UCSD-AML1 (cell line): ENCODE data around the gene INTS6L.

Experiments
- DNase-seq: peaks from one replicate; lab custom pipeline; 2025; ENCODE audit not compliant: unreplicated experiment; lab: John Stamatoyannopoulos, UW

The INTS6L gene

GRCh38 chrX:135520553-135521404 lies at the start of gene INTS6L:
INTS6L (plus strand) TSS chrX:135520660; CDS start chrX:135520993, 333 bp downstream.
- DNase-seq: peak; percentile 84

GRCh38 chrX:135476378-135476777 lies 44.1 kb upstream of the INTS6L start:
- no peak for DNase-seq

DNA sequence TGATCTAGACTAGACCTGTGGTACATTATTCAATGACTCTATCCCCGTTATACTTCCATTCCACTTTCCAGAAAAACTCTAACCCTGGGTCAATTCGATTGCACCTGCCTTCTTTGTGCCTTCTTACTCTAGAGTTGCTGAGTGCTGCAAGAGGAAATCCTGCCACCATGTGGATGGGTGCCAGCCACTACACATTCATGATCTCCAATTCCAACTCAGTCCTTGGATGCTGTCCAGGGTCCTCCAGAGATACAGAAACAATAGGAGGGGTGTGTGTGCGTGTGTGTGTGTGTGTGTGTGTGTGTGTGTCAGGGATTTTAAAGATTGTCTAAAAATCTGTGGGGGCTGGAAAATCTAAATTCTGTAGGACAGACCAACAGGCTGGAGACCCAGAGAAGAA lies 42.9 kb upstream of the INTS6L start:
- peak; percentile 35 for DNase-seq

DNA sequence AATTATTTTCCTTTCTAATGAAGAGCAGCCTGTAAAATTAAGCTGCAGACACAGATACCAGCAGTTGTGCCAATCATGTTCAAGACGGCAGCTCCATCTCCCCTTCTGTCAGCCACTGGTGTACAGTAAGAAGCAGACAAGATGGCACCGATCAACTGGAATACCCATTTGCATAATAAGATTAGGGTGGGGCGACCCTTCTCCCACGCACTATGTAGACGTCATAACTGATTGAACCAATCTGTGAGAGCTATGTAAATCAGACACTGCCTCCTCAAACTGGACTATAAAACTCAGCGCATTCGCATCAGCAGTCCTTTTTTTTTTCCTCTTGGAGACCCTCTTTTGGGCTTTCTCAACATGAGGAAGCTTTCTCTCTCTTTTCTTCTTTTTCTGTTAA lies 40.4 kb upstream of the INTS6L start:
- DNase-seq: no peak

- DNase-seq: no peak
These were observed 38.7 kb upstream of the INTS6L start for GRCh38 chrX:135481696-135482179.

DNA sequence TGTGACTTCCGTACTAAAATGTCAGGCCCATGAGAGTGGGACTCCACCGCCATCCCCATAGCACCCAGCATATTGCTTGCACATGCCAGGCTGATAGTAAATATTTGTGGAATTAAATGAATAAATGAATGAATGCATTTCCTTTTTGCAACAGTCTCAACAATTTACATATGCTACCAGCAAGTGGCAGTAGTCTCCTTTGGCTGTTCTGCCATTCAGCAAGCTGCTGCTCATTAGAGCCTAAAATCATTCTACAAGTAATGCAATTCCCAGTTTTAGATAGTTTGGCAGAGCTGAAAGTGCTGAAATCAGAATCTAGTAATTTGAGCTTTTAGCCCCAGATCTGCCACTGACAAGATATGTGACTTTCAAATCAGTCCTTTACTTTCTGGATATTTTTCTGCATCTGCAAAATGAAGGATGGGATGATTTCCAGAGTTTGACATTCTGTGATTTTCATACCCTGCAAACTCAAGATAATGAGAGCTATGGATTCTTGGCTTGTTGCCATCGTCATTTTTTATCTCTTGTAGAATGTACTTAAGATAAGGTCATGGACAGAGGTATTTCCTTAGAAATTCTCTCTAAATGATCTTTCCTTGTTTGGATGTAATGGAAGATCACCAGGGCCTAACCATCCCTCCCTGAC lies 35.7 kb upstream of the INTS6L start:
- DNase-seq: no peak

- no peak for DNase-seq
These were observed 30.9 kb upstream of the INTS6L start for GRCh38 chrX:135489542-135489941.

DNA sequence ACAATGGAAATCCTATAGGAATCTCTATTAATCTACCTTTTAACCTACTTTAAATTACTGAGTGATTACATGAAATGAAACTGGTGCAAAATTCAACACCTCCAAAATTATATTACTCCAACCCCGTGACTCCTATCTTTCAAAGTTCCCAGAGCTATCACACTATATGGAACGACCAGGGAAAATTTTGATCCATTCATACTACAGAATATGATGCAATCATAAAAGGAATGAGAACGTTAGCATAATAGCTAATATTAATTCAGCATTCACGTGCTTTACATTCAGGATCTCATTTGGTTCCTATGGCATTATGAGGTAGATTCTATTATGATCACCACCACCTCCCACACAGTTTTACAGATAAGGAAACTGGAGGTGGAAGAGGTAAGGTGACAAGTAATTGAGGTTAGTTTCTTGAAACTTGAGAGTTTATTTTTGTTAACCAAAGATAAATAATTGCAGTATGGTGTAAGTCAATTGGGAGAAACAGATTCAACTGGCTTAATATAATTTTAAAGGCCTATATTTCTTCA lies 29.4 kb upstream of the INTS6L start:
- DNase-seq: no peak

- DNase-seq: no peak
These were observed 26.0 kb upstream of the INTS6L start for GRCh38 chrX:135494453-135494852.

DNA sequence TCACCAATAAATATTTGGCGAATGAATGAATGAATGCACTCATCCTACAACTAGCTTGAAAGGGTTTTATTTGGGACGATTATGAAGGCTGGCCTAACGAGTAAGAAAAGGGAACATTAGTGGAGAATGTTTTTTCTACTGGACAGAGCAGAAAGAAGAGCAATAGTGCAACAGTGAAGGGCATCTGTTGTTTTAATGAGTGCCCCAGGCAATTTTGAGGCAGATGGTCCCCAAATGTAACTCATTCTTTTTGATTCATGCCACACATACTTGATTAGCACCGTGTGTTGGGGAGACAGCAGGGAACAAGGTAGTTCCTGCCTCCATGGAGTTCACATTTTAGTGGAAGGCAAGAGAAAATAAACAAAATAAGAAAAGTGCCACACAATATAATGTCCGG lies 22.7 kb upstream of the INTS6L start:
- DNase-seq: no peak

DNA sequence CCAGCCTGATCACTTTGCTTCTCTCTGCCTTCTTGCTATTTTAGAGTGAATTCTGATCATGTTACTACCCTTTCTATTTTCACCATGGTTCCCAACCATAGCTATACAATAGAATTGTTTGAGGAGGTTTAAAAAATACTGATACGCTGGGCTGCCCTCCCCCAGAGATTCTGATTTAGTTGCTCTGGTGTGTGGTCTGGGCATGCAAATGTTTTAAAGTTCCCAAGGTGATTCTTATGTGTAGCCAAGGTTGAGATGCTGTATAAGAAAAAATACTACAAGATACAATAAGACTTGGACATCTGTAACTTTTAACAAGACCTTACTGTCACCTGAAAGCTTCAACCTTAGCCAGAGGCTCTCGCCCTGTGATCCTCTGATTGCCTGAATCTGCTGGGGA lies 22.2 kb upstream of the INTS6L start:
- no peak for DNase-seq

- DNase-seq: no peak
These were observed 15.1 kb upstream of the INTS6L start for GRCh38 chrX:135505351-135505750.

DNA sequence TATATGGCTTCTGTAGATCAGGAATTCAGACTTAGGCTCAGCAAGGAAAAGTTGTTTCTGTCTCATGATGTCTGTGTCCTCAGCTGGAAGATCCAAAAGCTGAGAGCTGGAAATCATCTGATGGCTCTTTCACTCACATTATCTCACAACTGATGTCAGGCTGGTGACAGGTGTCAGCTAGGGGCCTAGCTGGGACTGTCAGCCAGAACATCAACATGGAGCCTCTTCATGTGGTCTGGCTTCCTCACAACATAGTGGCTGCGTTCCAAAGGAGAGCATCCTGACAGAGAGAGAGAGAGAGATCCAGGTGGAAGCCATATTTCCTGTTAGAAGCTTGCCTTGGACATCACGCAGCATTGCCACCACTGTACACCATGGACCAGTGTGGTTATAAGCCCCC lies 10.6 kb upstream of the INTS6L start:
- DNase-seq: no peak

- DNase-seq: no peak
These were observed 7.8 kb upstream of the INTS6L start for GRCh38 chrX:135512508-135513129.

DNA sequence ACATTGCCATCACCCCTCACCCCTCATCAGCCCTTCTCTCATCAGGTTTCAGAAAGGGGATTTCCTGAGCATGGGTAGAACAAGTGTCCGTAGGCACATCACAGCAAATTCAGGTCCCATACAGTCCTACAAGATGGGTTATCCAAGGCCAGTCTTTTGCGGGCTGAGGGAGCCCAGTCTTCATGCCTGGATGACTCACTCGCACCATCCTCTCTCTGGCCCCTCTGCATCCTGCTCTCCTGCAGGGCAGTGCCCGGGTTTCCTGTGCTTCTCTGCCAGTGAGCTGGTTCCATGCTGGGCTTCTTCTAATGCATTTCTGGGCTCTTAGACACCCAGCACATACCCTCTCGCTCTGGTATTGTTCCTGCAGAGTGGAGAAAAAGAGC lies 7.3 kb upstream of the INTS6L start:
- peak; percentile 36 for DNase-seq

GRCh38 chrX:135516376-135516775 lies 4.1 kb upstream of the INTS6L start:
- DNase-seq: peak; percentile 19

GRCh38 chrX:135518161-135518560 lies 2.3 kb upstream of the INTS6L start:
- DNase-seq: no peak

GRCh38 chrX:135520022-135520552 lies 373 bp upstream of the INTS6L start:
- DNase-seq: no peak

GRCh38 chrX:135521405-135522131 lies 1.1 kb downstream of the INTS6L start:
- DNase-seq: peak; percentile 88

GRCh38 chrX:135522132-135522530 lies 1.7 kb downstream of the INTS6L start:
- no peak for DNase-seq
